Endodermal cell (in vitro differentiated cells): Measurements from ENCODE around the gene CCL2. TPM values are rescaled to one million over a fixed set of nuclear protein-coding genes. Genes with fewer than 3 reads are reported as not detected.

Source experiments
- DNase-seq: peaks from one replicate; pipeline ENCODE4 v3.0.0-alpha.2; 2017
- H3K27ac ChIP-seq: 2 replicates; pipeline ENCODE4 v1.5.1; 2013; ENCODE audit warnings: mild to moderate bottlenecking, low read depth, low read length, moderate library complexity
- H3K27me3 ChIP-seq: 2 replicates; pipeline ENCODE4 v1.6.1; 2013; ENCODE audit warnings: mild to moderate bottlenecking, low read length, moderate library complexity; ENCODE audit not compliant: insufficient read depth, control insufficient read depth, poor library complexity, severe bottlenecking
- H3K36me3 ChIP-seq: 2 replicates; pipeline ENCODE4 v1.7.0; 2013; ENCODE audit warnings: mild to moderate bottlenecking, low read length, moderate library complexity; ENCODE audit not compliant: control insufficient read depth, insufficient read depth
- H3K4me1 ChIP-seq: one replicate; pipeline ENCODE4 v1.7.0; 2013; ENCODE audit warnings: low read length; ENCODE audit not compliant: control insufficient read depth, insufficient read depth
- H3K4me3 ChIP-seq: 2 replicates; pipeline ENCODE4 v1.5.1; 2013; ENCODE audit warnings: mild to moderate bottlenecking, low read length, moderate library complexity
- H3K9ac ChIP-seq: 2 replicates; pipeline ENCODE4 v1.6.1; 2013; ENCODE audit warnings: mild to moderate bottlenecking, low read length, moderate library complexity; ENCODE audit not compliant: poor library complexity, severe bottlenecking; ENCODE audit errors: extremely low read depth
- H3K9me3 ChIP-seq: 2 replicates; pipeline ENCODE4 v1.6.1; 2013; ENCODE audit warnings: mild to moderate bottlenecking, low read length, moderate library complexity; ENCODE audit not compliant: control insufficient read depth
- H3K27ac Mint-ChIP-seq: 2 replicates; pipeline ENCODE4 v1.8.0; 2020; ENCODE audit warnings: mixed read lengths
- H3K27me3 Mint-ChIP-seq: 2 replicates; pipeline ENCODE4 v1.8.0; 2021; ENCODE audit warnings: mild to moderate bottlenecking, mixed read lengths; ENCODE audit not compliant: insufficient read depth
- H3K36me3 Mint-ChIP-seq: 2 replicates; pipeline ENCODE4 v1.8.0; 2020; ENCODE audit warnings: low read depth, mixed read lengths
- H3K4me1 Mint-ChIP-seq: 2 replicates; pipeline ENCODE4 v1.8.0; 2020; ENCODE audit warnings: mixed read lengths
- H3K4me3 Mint-ChIP-seq: 2 replicates; pipeline ENCODE4 v1.8.0; 2020; ENCODE audit warnings: mild to moderate bottlenecking, moderate library complexity, mixed read lengths
- H3K9me3 Mint-ChIP-seq: 2 replicates; pipeline ENCODE4 v1.8.0; 2020; ENCODE audit warnings: mild to moderate bottlenecking, mixed read lengths
- CTCF ChIP-seq: fragments of 200-600 bp; sonication (generic); conservative IDR thresholded peaks from 2 replicates; pipeline ENCODE4 v1.5.0; 2021; ENCODE audit warnings: antibody characterized with exemption, mild to moderate bottlenecking
- WGBS, 2 experiments: methylation state at CpG; one replicate each; pipeline versions ENCODE4 v1.1.5 to v1.1.7; 2013; ENCODE audit warnings: missing lambda C conversion rate in 2 of 2, mixed read lengths in 1 of 2; ENCODE audit not compliant: insufficient coverage in 1 of 2, insufficient read length in 1 of 2; 5-methylcytosine and 5-hydroxymethylcytosine counted together
- total RNA-seq, 2 donors: library from RNA; stranded (reverse); fragmentation: NEBNext Ultra II Directional in 1 of 2; extraction: Animal tissue kit (Norgen Biotek cat#: 25700) in 1 of 2; gene quantifications; 2 replicates in 1 of 2; 3 replicates in 1 of 2; pipeline ENCODE4 v1.2.1, GENCODE V29; 2021

Gene CCL2
- total RNA-seq, 2 donors from 2014 or later, result 23.8 to 61.4 TPM

- H3K4me3 ChIP-seq, result peak overlapping the region; percentile 85
- no peak for TF ChIP-seq CTCF
- Mint-ChIP-seq H3K27me3 (peaks cover 3% of the 10 kb centered on the region), H3K4me3 (no peak overlapping the region), H3K27ac (peak overlapping the region; percentile 14), H3K9me3 (no peaks in the 10 kb centered on the region), H3K36me3 (peaks cover 10% of the 10 kb centered on the region), H3K4me1 (peaks cover 51% of the 10 kb centered on the region)
- WGBS, 2 experiments, result 50 to 82% methylated on average over 2 to 3 of the region's 3 CpGs
- H3K4me1 ChIP-seq, result peaks cover 28% of the 10 kb centered on the region
- DNase-seq, result no peak
- H3K27ac ChIP-seq, result no peak overlapping the region
- H3K9ac ChIP-seq, result no peak overlapping the region
- H3K9me3 ChIP-seq, result no peaks in the 10 kb centered on the region
- H3K27me3 ChIP-seq, result no peaks in the 10 kb centered on the region
- H3K36me3 ChIP-seq, result peaks cover 19% of the 10 kb centered on the region
Measured at GRCh38 chr17:34254146-34254545, 939 bp upstream of the CCL2 start.

DNA sequence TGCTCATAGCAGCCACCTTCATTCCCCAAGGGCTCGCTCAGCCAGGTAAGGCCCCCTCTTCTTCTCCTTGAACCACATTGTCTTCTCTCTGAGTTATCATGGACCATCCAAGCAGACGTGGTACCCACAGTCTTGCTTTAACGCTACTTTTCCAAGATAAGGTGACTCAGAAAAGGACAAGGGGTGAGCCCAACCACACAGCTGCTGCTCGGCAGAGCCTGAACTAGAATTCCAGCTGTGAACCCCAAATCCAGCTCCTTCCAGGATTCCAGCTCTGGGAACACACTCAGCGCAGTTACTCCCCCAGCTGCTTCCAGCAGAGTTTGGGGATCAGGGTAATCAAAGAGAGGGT is 272 bp downstream of the CCL2 start:
- Histone ChIP-seq H3K27me3 (no peaks in the 10 kb centered on the region), H3K36me3 (peaks cover 19% of the 10 kb centered on the region), H3K4me3 (peak overlapping the region; percentile 85), H3K9me3 (no peaks in the 10 kb centered on the region), H3K9ac (peak overlapping the region; percentile 42), H3K4me1 (peaks cover 28% of the 10 kb centered on the region), H3K27ac (no peak overlapping the region)
- peak overlapping the region; percentile 89 for H3K27ac Mint-ChIP-seq
- peaks cover 3% of the 10 kb centered on the region for H3K27me3 Mint-ChIP-seq
- DNase-seq, result no peak
- TF ChIP-seq CTCF, result no peak
- WGBS, 2 experiments, result 33 to 53% methylated on average over 4 to 5 of the region's 5 CpGs
- H3K4me1 Mint-ChIP-seq, result peaks cover 46% of the 10 kb centered on the region
- peaks cover 10% of the 10 kb centered on the region for H3K36me3 Mint-ChIP-seq
- peak overlapping the region; percentile 50 for H3K4me3 Mint-ChIP-seq
- H3K9me3 Mint-ChIP-seq, result no peaks in the 10 kb centered on the region

GRCh38 chr17:34255841-34256240 is 756 bp downstream of the CCL2 start:
- Histone ChIP-seq H3K27me3 (no peaks in the 10 kb centered on the region), H3K9me3 (no peaks in the 10 kb centered on the region), H3K27ac (no peak overlapping the region), H3K4me3 (peak overlapping the region; percentile 85), H3K36me3 (peaks cover 19% of the 10 kb centered on the region), H3K9ac (peak overlapping the region; percentile 42), H3K4me1 (peaks cover 28% of the 10 kb centered on the region)
- Mint-ChIP-seq H3K4me3 (peak overlapping the region; percentile 50), H3K9me3 (no peaks in the 10 kb centered on the region), H3K4me1 (peaks cover 41% of the 10 kb centered on the region), H3K27ac (no peak overlapping the region), H3K36me3 (peaks cover 10% of the 10 kb centered on the region), H3K27me3 (peaks cover 3% of the 10 kb centered on the region)
- no peak for TF ChIP-seq CTCF
- 86 to 100% methylated on average over 1 of the region's 1 CpG for WGBS, 2 experiments
- DNase-seq, result no peak
